Measurements from ENCODE around the gene MPO. TPM values are rescaled to one million over a fixed set of nuclear protein-coding genes. Genes with fewer than 3 reads are reported as not detected.
A peak's percentile ranks its signal among the peaks of the same experiment; 100 is the strongest.

Gene MPO
- not detected for total RNA-seq

GRCh38 chr17:58280480-58281217 is at the start of gene MPO:
MPO (minus strand) TSS chr17:58280935; CDS start chr17:58280758, 177 bp downstream.
- no peaks in the 10 kb centered on the region for H3K36me3 ChIP-seq
- DNase-seq (ENCODE audit: low spot score in 2 of 2): no peak
- H3K4me1 ChIP-seq: peaks cover 9% of the 10 kb centered on the region
- no peak within 1 kb of the TSS for H3K4me3 ChIP-seq
- no peak within 1 kb of the TSS for H3K27ac ChIP-seq
- H3K27me3 ChIP-seq: peaks cover 54% of the 10 kb centered on the region
- WGBS: 78% methylated on average over 4 of the region's 5 CpGs
- no peaks in the 10 kb centered on the region for H3K9me3 ChIP-seq
- TF ChIP-seq POLR2A (IDR thresholded peaks at IDR 0.05): no peak
- TF ChIP-seq EP300 (IDR thresholded peaks at IDR 0.05): no peak
- TF ChIP-seq CTCF (IDR thresholded peaks at IDR 0.05): no peak
- TF ChIP-seq POLR2AphosphoS5 (IDR thresholded peaks at IDR 0.05): no peak

- no peak for TF ChIP-seq CTCF (IDR thresholded peaks at IDR 0.05)
- no peak for TF ChIP-seq EP300 (IDR thresholded peaks at IDR 0.05)
- TF ChIP-seq POLR2AphosphoS5 (IDR thresholded peaks at IDR 0.05): no peak
- TF ChIP-seq POLR2A (IDR thresholded peaks at IDR 0.05): no peak
- WGBS: 65% methylated on average over 4 of the region's 4 CpGs
- Histone ChIP-seq H3K27ac (no peak overlapping the region), H3K36me3 (no peaks in the 10 kb centered on the region), H3K4me3 (peak overlapping the region; percentile 48), H3K9me3 (no peaks in the 10 kb centered on the region), H3K4me1 (peaks cover 15% of the 10 kb centered on the region), H3K27me3 (peaks cover 7% of the 10 kb centered on the region)
- no peak for DNase-seq (ENCODE audit: low spot score in 2 of 2)
Measured at GRCh38 chr17:58329810-58330537, 49.2 kb upstream of the MPO start.

GRCh38 chr17:58329035-58329809 is 48.5 kb upstream of the MPO start:
- Histone ChIP-seq H3K9me3 (no peaks in the 10 kb centered on the region), H3K4me1 (peaks cover 15% of the 10 kb centered on the region), H3K36me3 (no peaks in the 10 kb centered on the region), H3K27ac (no peak overlapping the region), H3K4me3 (no peak overlapping the region), H3K27me3 (peaks cover 11% of the 10 kb centered on the region)
- 43% methylated on average over 16 of the region's 16 CpGs for WGBS
- no peak for DNase-seq (ENCODE audit: low spot score in 2 of 2)
- TF ChIP-seq EP300 (IDR thresholded peaks at IDR 0.05) (no peak), CTCF (IDR thresholded peaks at IDR 0.05) (no peak), POLR2AphosphoS5 (IDR thresholded peaks at IDR 0.05) (no peak), POLR2A (IDR thresholded peaks at IDR 0.05) (no peak)

- H3K4me3 ChIP-seq: no peak within 1 kb of the TSS
Measured at GRCh38 chr17:58328195-58329034, 47.7 kb upstream of the MPO start, which contains the start of gene TSPOAP1. TSPOAP1 (minus strand) TSS chr17:58328795; CDS start chr17:58327920, 875 bp downstream.

More at GRCh38 chr17:58328195-58329034, 47.7 kb upstream of the MPO start, which contains the start of gene TSPOAP1:
- WGBS: 36% methylated on average over 9 of the region's 23 CpGs
- H3K27me3 ChIP-seq: peaks cover 11% of the 10 kb centered on the region
- TF ChIP-seq EP300 (IDR thresholded peaks at IDR 0.05): no peak
- no peaks in the 10 kb centered on the region for H3K36me3 ChIP-seq
- no peaks in the 10 kb centered on the region for H3K9me3 ChIP-seq
- no peak within 1 kb of the TSS for H3K27ac ChIP-seq
- DNase-seq (ENCODE audit: low spot score in 2 of 2): no peak
- H3K4me1 ChIP-seq: peaks cover 19% of the 10 kb centered on the region
